GM12878 (cell line): ENCODE measurements around the gene SYTL1. TPM values are rescaled to one million over a fixed set of nuclear protein-coding genes. Genes with fewer than 3 reads are reported as not detected.

Experiments used
- ATAC-seq: fragments of 200-7000 bp; cut with Tn5 transposase; 3 replicates; pipeline ENCODE4 v1.9.1; 2020; ENCODE audit warnings: mild to moderate bottlenecking, moderate library complexity
- BruUV-seq: library from RNA; stranded (reverse); fragments of 400-500 nt; replicated peaks from 2 replicates; lab custom pipeline; 2021; lab: Mats Ljungman, UMichigan
- CTCF ChIA-PET: fragments of 300-600 bp; sonication (Branson Sonifier 250); formaldehyde crosslinking; extraction: SDS; loops from one replicate; lab custom pipeline; 2021; ENCODE audit warnings: inconsistent platforms; lab: Yijun Ruan, JAX
- POLR2A ChIA-PET: fragments of 350-600 bp; formaldehyde crosslinking; extraction: SDS; loops from one replicate; lab custom pipeline; 2021; ENCODE audit warnings: inconsistent platforms; lab: Charles Lee
- RAD21 ChIA-PET: fragments of 300-600 bp; sonication (Branson Sonifier 250); formaldehyde crosslinking; loops from one replicate; lab custom pipeline; 2023; ENCODE audit warnings: antibody characterized with exemption; ENCODE audit not compliant: unreplicated experiment; lab: Charles Lee
- SMC1A ChIA-PET: fragments of 300-600 bp; sonication (Branson Sonifier 250); formaldehyde crosslinking; loops from one replicate; lab custom pipeline; 2023; ENCODE audit not compliant: unreplicated experiment, uncharacterized antibody; lab: Charles Lee
- DNase-seq: peaks from one replicate; pipeline ENCODE4 v3.0.0-alpha.2; 2011; ENCODE audit warnings: low read depth, low spot score
- FAIRE-seq: peaks from 3 replicates; lab custom pipeline; 2011; peaks lifted over from hg19 to GRCh38; lab: Jason Lieb, UNC
- H2AFZ ChIP-seq: 2 replicates; pipeline ENCODE4 v1.6.0; 2011; ENCODE audit warnings: low read depth, low read length, control low read depth; ENCODE audit not compliant: control insufficient read depth
- H3K27ac ChIP-seq: 2 replicates; pipeline ENCODE4 v1.5.1; 2011; ENCODE audit warnings: control low read depth; ENCODE audit not compliant: control insufficient read depth, insufficient read depth
- H3K27me3 ChIP-seq, 2 experiments: replicated peaks in 1 of 2; 2 replicates each; pipeline versions ENCODE4 v1.6.0 to v1.6.1; 2011; ENCODE audit warnings: low read length in 1 of 2; ENCODE audit not compliant: control insufficient read depth in 2 of 2, insufficient read depth in 2 of 2
- H3K36me3 ChIP-seq, 2 experiments: 2 replicates each; pipeline ENCODE4 v1.5.1; 2011; ENCODE audit warnings: low read length in 1 of 2; ENCODE audit not compliant: control insufficient read depth in 2 of 2, insufficient read depth in 2 of 2
- H3K4me1 ChIP-seq: 2 replicates; pipeline ENCODE4 v1.6.1; 2011; ENCODE audit warnings: mild to moderate bottlenecking, low read length, moderate library complexity, mixed read lengths; ENCODE audit not compliant: control insufficient read depth, insufficient read depth
- H3K4me2 ChIP-seq: 2 replicates; pipeline ENCODE4 v1.6.0; 2011; ENCODE audit warnings: control low read depth; ENCODE audit not compliant: control insufficient read depth, insufficient read depth
- H3K4me3 ChIP-seq: fragments of 200-600 bp; sonication (generic); 2 replicates; pipeline ENCODE4 v1.5.1; 2016
- H3K79me2 ChIP-seq: 2 replicates; pipeline ENCODE4 v1.6.0; 2011; ENCODE audit warnings: low read length; ENCODE audit not compliant: control insufficient read depth, insufficient read depth
- H3K9ac ChIP-seq: 2 replicates; pipeline ENCODE4 v1.8.0; 2011; ENCODE audit warnings: low read length, control low read depth, mixed read lengths; ENCODE audit not compliant: control insufficient read depth, insufficient read depth
- H3K9me3 ChIP-seq: replicated peaks from 3 replicates; pipeline ENCODE4 v1.5.1; 2011; ENCODE audit warnings: mild to moderate bottlenecking, low read length; ENCODE audit not compliant: control insufficient read depth, insufficient read depth
- H4K20me1 ChIP-seq: 2 replicates; pipeline ENCODE4 v1.6.0; 2011; ENCODE audit not compliant: control insufficient read depth, insufficient read depth
- NR2C1 ChIP-seq: fragments of 450-650 bp; IDR thresholded peaks from 2 replicates; pipeline ENCODE4 v1.6.1; 2017; ENCODE audit warnings: antibody characterized with exemption, mild to moderate bottlenecking, moderate library complexity
- RAD21 ChIP-seq: IDR thresholded peaks from 2 replicates; pipeline ENCODE4 v1.6.1; 2011; ENCODE audit warnings: mild to moderate bottlenecking, low read depth, low read length, moderate library complexity; ENCODE audit not compliant: insufficient read depth
- RFX5 ChIP-seq: IDR thresholded peaks from 2 replicates; pipeline ENCODE4 v1.6.1; 2011; ENCODE audit warnings: low read depth, low read length, improper control_type of control experiment
- TCF3 ChIP-seq: IDR thresholded peaks from 2 replicates; pipeline ENCODE4 v1.6.1; 2012; ENCODE audit warnings: low read depth, mild to moderate bottlenecking, low read length, borderline replicate concordance; ENCODE audit not compliant: insufficient read depth
- YY1 ChIP-seq: IDR thresholded peaks from 2 replicates; pipeline ENCODE4 v1.6.1; 2011; ENCODE audit warnings: low read depth, mild to moderate bottlenecking, low read length
- ZNF217 ChIP-seq: fragments of 450-650 bp; IDR thresholded peaks from 2 replicates; pipeline ENCODE4 v1.6.1; 2017; ENCODE audit warnings: antibody characterized with exemption, mild to moderate bottlenecking
- WGBS: methylation state at CpG from one replicate; pipeline ENCODE4 v1.1.6; 2016; ENCODE audit warnings: low lambda C conversion rate; ENCODE audit not compliant: insufficient replicate concordance, insufficient coverage; ENCODE audit errors: missing lambda C conversion rate; 5-methylcytosine and 5-hydroxymethylcytosine counted together
- in situ Hi-C: fragments of 300-500 bp; cut with MboI; formaldehyde crosslinking; loops from 9 replicates; pipeline ENCODE4 v1.14.3; 2018; ENCODE audit warnings: mixed read lengths
- intact Hi-C: fragments of 100-400 bp; cut with micrococcal nuclease; formaldehyde crosslinking; loops from one replicate; pipeline ENCODE4 v1.14.2; 2022; ENCODE audit not compliant: unreplicated experiment
- polyA plus RNA-seq, 11 experiments: library from polyadenylated mRNA; depleted of rRNA in 4 of 11; unstranded in 6 of 11; stranded (reverse) in 5 of 11; fragments of >200 nt; fragmentation: Nextera tagmentation in 4 of 11; fragmentation: Illumina TruSeq in 1 of 11; extraction: Ambion mirVana in 4 of 11; extraction: Trizol in 1 of 11; gene quantifications; 1 replicate in 1 of 11; 2 replicates in 10 of 11; pipeline versions ENCODE4 v1.2.1 to v1.2.3, GENCODE V29; 2011 to 2016; ENCODE audit warnings: inconsistent platforms in 2 of 11, missing spikeins in 2 of 11, low read depth in 1 of 11
- total RNA-seq, 4 experiments: library from RNA; depleted of rRNA in 3 of 4; stranded (reverse); fragments of >200 nt in 3 of 4; fragmentation: Illumina TruSeq in 1 of 4; extraction: Trizol in 1 of 4; gene quantifications; 2 replicates each; pipeline versions ENCODE4 v1.2.1 to v1.2.3, GENCODE V29; 2013 to 2021
- TF ChIP-seq, protein P1 (sequence below): fragments of 150-350 bp; IDR thresholded peaks from 2 replicates; pipeline ENCODE4 v1.6.1; 2016; ENCODE audit warnings: low read depth, low read length
- TF ChIP-seq, protein P2 (sequence below): IDR thresholded peaks from 2 replicates; pipeline ENCODE4 v1.6.1; 2012; ENCODE audit warnings: low read length, inconsistent platforms
- TF ChIP-seq, protein P3 (sequence below): fragments of 150-350 bp; IDR thresholded peaks from 2 replicates; pipeline ENCODE4 v1.6.1; 2014; ENCODE audit warnings: mild to moderate bottlenecking, low read depth, low read length
- TF ChIP-seq, protein P4 (sequence below): fragments of 450-650 bp; conservative IDR thresholded peaks from 2 replicates; pipeline ENCODE4 v1.6.1; 2017; ENCODE audit warnings: mild to moderate bottlenecking, moderate library complexity

Gene SYTL1
- total and polyA plus RNA-seq, 10 of the 15 experiments (the other 5 are each of a cell fraction or from before 2014, with no cell fraction given) = 0.72 to 45.6 (median 14.8) TPM

DNA sequence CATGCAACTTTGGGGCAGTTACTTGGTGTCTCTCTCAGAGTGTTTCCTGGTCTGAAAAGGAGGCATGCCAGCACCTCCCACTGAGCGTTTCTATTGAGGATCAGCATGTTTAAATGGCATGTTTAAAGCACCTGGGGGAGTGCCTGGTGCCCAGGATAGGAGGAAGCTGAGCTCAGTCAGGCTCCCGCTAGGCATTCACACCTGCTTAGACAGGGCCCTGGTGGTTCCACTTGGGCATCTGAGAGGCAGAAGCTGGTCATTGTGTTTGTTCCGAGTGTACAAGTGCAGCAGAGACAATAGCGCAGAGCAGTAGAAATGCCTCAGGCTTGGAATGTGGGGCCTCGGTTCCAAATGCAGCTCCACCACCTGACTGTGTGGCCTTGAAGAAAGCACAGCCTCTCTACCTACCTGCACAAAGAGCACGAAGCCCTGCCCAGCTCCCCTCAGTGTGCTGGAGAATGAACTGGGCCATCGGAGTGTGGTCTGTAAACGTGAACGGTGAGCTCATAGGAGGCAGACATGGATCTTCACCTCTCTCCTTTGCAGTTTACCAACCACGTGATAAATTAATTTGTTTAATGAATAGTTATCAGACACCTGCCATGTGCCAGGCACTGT is 40.1 kb upstream of the SYTL1 start:
- no peaks in the 10 kb centered on the region for H3K27me3 ChIP-seq
- SMC1A ChIA-PET = interaction anchor here (0.8 to 5.5 kb wide), 9 partner anchors 69 to 305 kb away, joined by 3 to 54 read pairs (median 4); no protein-coding TSS in a partner anchor
- no peak for FAIRE-seq
- no peak overlapping the region for H3K4me2 ChIP-seq
- H3K79me2 ChIP-seq = no peaks in the 10 kb centered on the region
- H3K36me3 ChIP-seq = peaks cover 4 to 8% of the 10 kb centered on the region in 2 experiments; a peak in 3 of 4 replicates
- peaks cover 5% of the 10 kb centered on the region for H3K4me1 ChIP-seq
- 64% methylated on average over 10 of the region's 10 CpGs for WGBS
- H4K20me1 ChIP-seq = no peaks in the 10 kb centered on the region
- RAD21 ChIA-PET = interaction anchor here (0.6 to 7.5 kb wide), 13 partner anchors 31 to 361 kb away, joined by 3 to 103 read pairs (median 5); no protein-coding TSS in a partner anchor
- CTCF ChIA-PET = interaction anchor here (0.6 to 13.1 kb wide), 32 partner anchors 8 to 305 kb away, joined by 3 to 265 read pairs (median 5); partner anchors contain the start of genes AHDC1, FCN3, GPR3 and MAP3K6
- no peaks in the 10 kb centered on the region for H3K9me3 ChIP-seq
- ATAC-seq = no peak
- no peak overlapping the region for H2AFZ ChIP-seq
- in situ Hi-C loops = loop anchor here (5.0 kb wide), 3 partner anchors 91 to 361 kb away; partner anchors contain the start of gene GPR3
- H3K4me3 ChIP-seq = no peak overlapping the region
- intact Hi-C loops = loop anchor here (1.0 to 2.0 kb wide), 3 partner anchors 87 to 361 kb away; partner anchors contain the start of gene AHDC1
- H3K9ac ChIP-seq = no peak overlapping the region
- H3K27ac ChIP-seq = no peak overlapping the region
- no TSS peak for BruUV-seq
- POLR2A ChIA-PET = no interaction called here
- no peak for DNase-seq
- no peak for TF ChIP-seq RFX5
- TF ChIP-seq, protein P1, sequence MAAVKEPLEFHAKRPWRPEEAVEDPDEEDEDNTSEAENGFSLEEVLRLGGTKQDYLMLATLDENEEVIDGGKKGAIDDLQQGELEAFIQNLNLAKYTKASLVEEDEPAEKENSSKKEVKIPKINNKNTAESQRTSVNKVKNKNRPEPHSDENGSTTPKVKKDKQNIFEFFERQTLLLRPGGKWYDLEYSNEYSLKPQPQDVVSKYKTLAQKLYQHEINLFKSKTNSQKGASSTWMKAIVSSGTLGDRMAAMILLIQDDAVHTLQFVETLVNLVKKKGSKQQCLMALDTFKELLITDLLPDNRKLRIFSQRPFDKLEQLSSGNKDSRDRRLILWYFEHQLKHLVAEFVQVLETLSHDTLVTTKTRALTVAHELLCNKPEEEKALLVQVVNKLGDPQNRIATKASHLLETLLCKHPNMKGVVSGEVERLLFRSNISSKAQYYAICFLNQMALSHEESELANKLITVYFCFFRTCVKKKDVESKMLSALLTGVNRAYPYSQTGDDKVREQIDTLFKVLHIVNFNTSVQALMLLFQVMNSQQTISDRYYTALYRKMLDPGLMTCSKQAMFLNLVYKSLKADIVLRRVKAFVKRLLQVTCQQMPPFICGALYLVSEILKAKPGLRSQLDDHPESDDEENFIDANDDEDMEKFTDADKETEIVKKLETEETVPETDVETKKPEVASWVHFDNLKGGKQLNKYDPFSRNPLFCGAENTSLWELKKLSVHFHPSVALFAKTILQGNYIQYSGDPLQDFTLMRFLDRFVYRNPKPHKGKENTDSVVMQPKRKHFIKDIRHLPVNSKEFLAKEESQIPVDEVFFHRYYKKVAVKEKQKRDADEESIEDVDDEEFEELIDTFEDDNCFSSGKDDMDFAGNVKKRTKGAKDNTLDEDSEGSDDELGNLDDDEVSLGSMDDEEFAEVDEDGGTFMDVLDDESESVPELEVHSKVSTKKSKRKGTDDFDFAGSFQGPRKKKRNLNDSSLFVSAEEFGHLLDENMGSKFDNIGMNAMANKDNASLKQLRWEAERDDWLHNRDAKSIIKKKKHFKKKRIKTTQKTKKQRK = no peak
- TF ChIP-seq NR2C1 = no peak
- no peak for TF ChIP-seq TCF3
- TF ChIP-seq, protein P2, sequence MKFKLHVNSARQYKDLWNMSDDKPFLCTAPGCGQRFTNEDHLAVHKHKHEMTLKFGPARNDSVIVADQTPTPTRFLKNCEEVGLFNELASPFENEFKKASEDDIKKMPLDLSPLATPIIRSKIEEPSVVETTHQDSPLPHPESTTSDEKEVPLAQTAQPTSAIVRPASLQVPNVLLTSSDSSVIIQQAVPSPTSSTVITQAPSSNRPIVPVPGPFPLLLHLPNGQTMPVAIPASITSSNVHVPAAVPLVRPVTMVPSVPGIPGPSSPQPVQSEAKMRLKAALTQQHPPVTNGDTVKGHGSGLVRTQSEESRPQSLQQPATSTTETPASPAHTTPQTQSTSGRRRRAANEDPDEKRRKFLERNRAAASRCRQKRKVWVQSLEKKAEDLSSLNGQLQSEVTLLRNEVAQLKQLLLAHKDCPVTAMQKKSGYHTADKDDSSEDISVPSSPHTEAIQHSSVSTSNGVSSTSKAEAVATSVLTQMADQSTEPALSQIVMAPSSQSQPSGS = no peak
- TF ChIP-seq, protein P3, sequence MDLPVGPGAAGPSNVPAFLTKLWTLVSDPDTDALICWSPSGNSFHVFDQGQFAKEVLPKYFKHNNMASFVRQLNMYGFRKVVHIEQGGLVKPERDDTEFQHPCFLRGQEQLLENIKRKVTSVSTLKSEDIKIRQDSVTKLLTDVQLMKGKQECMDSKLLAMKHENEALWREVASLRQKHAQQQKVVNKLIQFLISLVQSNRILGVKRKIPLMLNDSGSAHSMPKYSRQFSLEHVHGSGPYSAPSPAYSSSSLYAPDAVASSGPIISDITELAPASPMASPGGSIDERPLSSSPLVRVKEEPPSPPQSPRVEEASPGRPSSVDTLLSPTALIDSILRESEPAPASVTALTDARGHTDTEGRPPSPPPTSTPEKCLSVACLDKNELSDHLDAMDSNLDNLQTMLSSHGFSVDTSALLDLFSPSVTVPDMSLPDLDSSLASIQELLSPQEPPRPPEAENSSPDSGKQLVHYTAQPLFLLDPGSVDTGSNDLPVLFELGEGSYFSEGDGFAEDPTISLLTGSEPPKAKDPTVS = no peak
- TF ChIP-seq, protein P4, sequence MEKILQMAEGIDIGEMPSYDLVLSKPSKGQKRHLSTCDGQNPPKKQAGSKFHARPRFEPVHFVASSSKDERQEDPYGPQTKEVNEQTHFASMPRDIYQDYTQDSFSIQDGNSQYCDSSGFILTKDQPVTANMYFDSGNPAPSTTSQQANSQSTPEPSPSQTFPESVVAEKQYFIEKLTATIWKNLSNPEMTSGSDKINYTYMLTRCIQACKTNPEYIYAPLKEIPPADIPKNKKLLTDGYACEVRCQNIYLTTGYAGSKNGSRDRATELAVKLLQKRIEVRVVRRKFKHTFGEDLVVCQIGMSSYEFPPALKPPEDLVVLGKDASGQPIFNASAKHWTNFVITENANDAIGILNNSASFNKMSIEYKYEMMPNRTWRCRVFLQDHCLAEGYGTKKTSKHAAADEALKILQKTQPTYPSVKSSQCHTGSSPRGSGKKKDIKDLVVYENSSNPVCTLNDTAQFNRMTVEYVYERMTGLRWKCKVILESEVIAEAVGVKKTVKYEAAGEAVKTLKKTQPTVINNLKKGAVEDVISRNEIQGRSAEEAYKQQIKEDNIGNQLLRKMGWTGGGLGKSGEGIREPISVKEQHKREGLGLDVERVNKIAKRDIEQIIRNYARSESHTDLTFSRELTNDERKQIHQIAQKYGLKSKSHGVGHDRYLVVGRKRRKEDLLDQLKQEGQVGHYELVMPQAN = no peak
- TF ChIP-seq YY1 = no peak
- no peak for TF ChIP-seq RAD21
- no peak for TF ChIP-seq ZNF217
